Left ventricle myocardium inferior (tissue), 1 donor: ENCODE measurements around the gene TOMM40L. TPM values are rescaled to one million over a fixed set of nuclear protein-coding genes. Genes with fewer than 3 reads are reported as not detected.
"Not testable (repeated sequence)": the region's sequence is repeated elsewhere in the genome, so short reads cannot be mapped to it uniquely, and the experiment has no call there.

Source experiments
- DNase-seq: peaks from one replicate; pipeline ENCODE4 v3.0.0-alpha.2; 2020
- H3K27ac ChIP-seq: fragments of 200-600 bp; replicated peaks from 2 replicates; pipeline ENCODE4 v1.8.0; 2021
- H3K27me3 ChIP-seq: fragments of 200-600 bp; 2 replicates; pipeline ENCODE4 v1.8.0; 2021; ENCODE audit warnings: low read depth
- H3K36me3 ChIP-seq: fragments of 200-600 bp; 2 replicates; pipeline ENCODE4 v1.8.0; 2021
- H3K4me1 ChIP-seq: fragments of 200-600 bp; 2 replicates; pipeline ENCODE4 v1.8.0; 2021
- H3K4me3 ChIP-seq: fragments of 200-600 bp; 2 replicates; pipeline ENCODE4 v1.8.0; 2021; ENCODE audit warnings: mild to moderate bottlenecking, moderate library complexity
- H3K9me3 ChIP-seq: fragments of 200-600 bp; replicated peaks from 2 replicates; pipeline ENCODE4 v1.8.0; 2021
- CTCF ChIP-seq: fragments of 200-600 bp; IDR thresholded peaks from 2 replicates; pipeline ENCODE4 v1.8.0; 2021; ENCODE audit warnings: antibody characterized with exemption, mild to moderate bottlenecking, borderline replicate concordance
- intact Hi-C: fragments of 100-400 bp; cut with micrococcal nuclease; formaldehyde crosslinking; loops from one replicate; pipeline ENCODE4 v1.11.0; 2022
- total RNA-seq: library from RNA; stranded (reverse); fragmentation: NEBNext Ultra II Directional; extraction: Animal tissue kit (Norgen Biotek cat#: 25700); gene quantifications from one replicate; pipeline ENCODE4 v1.2.1, GENCODE V29; 2021
- donor health status: DM: no; HTN: yes; CAD: no; lungs with severe emphysema.

TOMM40L gene
- total RNA-seq, 1 donor from 2014 or later, result 39.3 TPM

- Histone ChIP-seq H3K4me3 (no peak overlapping the region), H3K9me3 (no peaks in the 10 kb centered on the region), H3K4me1 (no peaks in the 10 kb centered on the region), H3K27me3 (no peaks in the 10 kb centered on the region), H3K27ac (no peak overlapping the region), H3K36me3 (no peaks in the 10 kb centered on the region)
- no peak for DNase-seq
- no peak for TF ChIP-seq CTCF
- intact Hi-C loops, result no loop called here
Observed at GRCh38 chr1:161242313-161242712, 16.5 kb downstream of the TOMM40L start.

GRCh38 chr1:161244888-161245287, 19.0 kb downstream of the TOMM40L start:
- no peak for DNase-seq
- Histone ChIP-seq H3K4me1 (no peaks in the 10 kb centered on the region), H3K9me3 (no peaks in the 10 kb centered on the region), H3K4me3 (no peak overlapping the region), H3K27me3 (no peaks in the 10 kb centered on the region), H3K36me3 (no peaks in the 10 kb centered on the region), H3K27ac (no peak overlapping the region)
- intact Hi-C loops, result no loop called here
- TF ChIP-seq CTCF, result no peak

GRCh38 chr1:161250100-161250499, 24.2 kb downstream of the TOMM40L start:
- H3K4me1 ChIP-seq, H3K27me3 ChIP-seq, H3K36me3 ChIP-seq, intact Hi-C loops, H3K27ac ChIP-seq, DNase-seq, H3K4me3 ChIP-seq: not testable (repeated sequence)
- H3K9me3 ChIP-seq, result peaks cover 16% of the 10 kb centered on the region

GRCh38 chr1:161250829-161251228, 25.0 kb downstream of the TOMM40L start:
- no peak overlapping the region for H3K4me3 ChIP-seq
- no peak overlapping the region for H3K27ac ChIP-seq
- H3K36me3 ChIP-seq, result no peaks in the 10 kb centered on the region
- H3K9me3 ChIP-seq, result peaks cover 16% of the 10 kb centered on the region
- H3K27me3 ChIP-seq, result no peaks in the 10 kb centered on the region
- DNase-seq, result no peak
- H3K4me1 ChIP-seq, result no peaks in the 10 kb centered on the region
- no peak for TF ChIP-seq CTCF
- intact Hi-C loops, result no loop called here

GRCh38 chr1:161251579-161251978, 25.7 kb downstream of the TOMM40L start:
- DNase-seq, result no peak
- H3K9me3 ChIP-seq, result peaks cover 23% of the 10 kb centered on the region
- intact Hi-C loops, result no loop called here
- no peak overlapping the region for H3K4me3 ChIP-seq
- no peak for TF ChIP-seq CTCF
- H3K36me3 ChIP-seq, result no peaks in the 10 kb centered on the region
- no peaks in the 10 kb centered on the region for H3K4me1 ChIP-seq
- no peak overlapping the region for H3K27ac ChIP-seq
- H3K27me3 ChIP-seq, result peaks cover 7% of the 10 kb centered on the region

- H3K4me3 ChIP-seq, intact Hi-C loops, DNase-seq, H3K4me1 ChIP-seq, H3K36me3 ChIP-seq, H3K27ac ChIP-seq: not testable (repeated sequence)
- Histone ChIP-seq H3K27me3 (peaks cover 43% of the 10 kb centered on the region), H3K9me3 (peaks cover 33% of the 10 kb centered on the region)
Observed at GRCh38 chr1:161255302-161255701, 29.4 kb downstream of the TOMM40L start.

GRCh38 chr1:161255955-161256520, 30.2 kb downstream of the TOMM40L start:
- H3K27ac ChIP-seq, H3K4me1 ChIP-seq, H3K36me3 ChIP-seq, DNase-seq, H3K4me3 ChIP-seq, intact Hi-C loops: not testable (repeated sequence)
- Histone ChIP-seq H3K9me3 (peaks cover 25% of the 10 kb centered on the region), H3K27me3 (peaks cover 50% of the 10 kb centered on the region)

- H3K4me3 ChIP-seq, intact Hi-C loops, H3K27ac ChIP-seq, H3K4me1 ChIP-seq, DNase-seq, H3K36me3 ChIP-seq: not testable (repeated sequence)
- Histone ChIP-seq H3K9me3 (peaks cover 20% of the 10 kb centered on the region), H3K27me3 (peaks cover 60% of the 10 kb centered on the region)
Observed at GRCh38 chr1:161257109-161257508, 31.2 kb downstream of the TOMM40L start.
